MM.1S (cell line): Measurements from ENCODE around the gene CEMIP2.

Experiments
- DNase-seq: peaks from one replicate; pipeline ENCODE4 v3.0.0-alpha.2; 2015
- H2AFZ ChIP-seq: fragments of 300-600 bp; sonication (generic); 2 replicates; pipeline ENCODE4 v1.6.0; 2016; ENCODE audit warnings: antibody characterized with exemption, low read length
- H3F3A ChIP-seq: fragments of 300-600 bp; sonication (generic); 2 replicates; pipeline ENCODE4 v1.6.1; 2016; ENCODE audit warnings: mild to moderate bottlenecking, antibody characterized with exemption, low read length, moderate library complexity, mixed read lengths; ENCODE audit not compliant: insufficient read depth
- H3K27ac ChIP-seq: fragments of 300-600 bp; sonication (generic); 2 replicates; pipeline ENCODE4 v1.5.1; 2016; ENCODE audit warnings: mild to moderate bottlenecking, low read length
- H3K27me3 ChIP-seq: fragments of 300-600 bp; sonication (generic); replicated peaks from 2 replicates; pipeline ENCODE4 v1.6.0; 2016; ENCODE audit warnings: low read length; ENCODE audit not compliant: insufficient read depth
- H3K36me3 ChIP-seq: fragments of 300-600 bp; sonication (generic); replicated peaks from 2 replicates; pipeline ENCODE4 v1.6.1; 2016; ENCODE audit warnings: mild to moderate bottlenecking, low read length, mixed read lengths; ENCODE audit not compliant: insufficient read depth
- H3K4me1 ChIP-seq: fragments of 300-600 bp; sonication (generic); 2 replicates; pipeline ENCODE4 v1.6.1; 2016; ENCODE audit warnings: low read length, mixed read lengths
- H3K4me2 ChIP-seq: fragments of 300-600 bp; sonication (generic); 2 replicates; pipeline ENCODE4 v1.6.0; 2016; ENCODE audit warnings: low read depth, low read length
- H3K4me3 ChIP-seq: fragments of 300-600 bp; sonication (generic); 2 replicates; pipeline ENCODE4 v1.5.1; 2016; ENCODE audit warnings: low read length, mixed read lengths
- H3K79me2 ChIP-seq: fragments of 300-600 bp; sonication (generic); 2 replicates; pipeline ENCODE4 v1.6.1; 2016; ENCODE audit warnings: mixed run types, low read length, mixed read lengths
- H3K9ac ChIP-seq: fragments of 300-600 bp; sonication (generic); 2 replicates; pipeline ENCODE4 v1.6.1; 2016; ENCODE audit warnings: low read length, mixed read lengths
- H3K9me2 ChIP-seq: fragments of 300-600 bp; sonication (generic); replicated peaks from 2 replicates; pipeline ENCODE4 v1.6.1; 2016; ENCODE audit warnings: mild to moderate bottlenecking, low read length, mixed read lengths; ENCODE audit not compliant: insufficient read depth
- H3K9me3 ChIP-seq: fragments of 300-600 bp; sonication (generic); replicated peaks from 2 replicates; pipeline ENCODE4 v1.6.1; 2016; ENCODE audit warnings: mild to moderate bottlenecking, low read length, mixed read lengths; ENCODE audit not compliant: insufficient read depth
- H4K20me1 ChIP-seq: fragments of 300-600 bp; sonication (generic); 2 replicates; pipeline ENCODE4 v1.6.1; 2016; ENCODE audit warnings: mild to moderate bottlenecking, low read length, moderate library complexity, mixed read lengths; ENCODE audit not compliant: insufficient read depth
- EZH2 ChIP-seq: fragments of 300-600 bp; sonication (generic); optimal IDR thresholded peaks from 2 replicates; pipeline ENCODE3; 2017; ENCODE audit warnings: low read depth, mild to moderate bottlenecking, antibody characterized with exemption, low read length, mixed read lengths
- EZH2phosphoT487 ChIP-seq: fragments of 300-600 bp; sonication (generic); IDR thresholded peaks from 2 replicates; pipeline ENCODE4 v1.6.1; 2018; ENCODE audit warnings: antibody characterized with exemption, low read length
- TF ChIP-seq, protein P1 (sequence below): fragments of 300-600 bp; sonication (generic); IDR thresholded peaks from 2 replicates; pipeline ENCODE4 v1.5.1; 2016; ENCODE audit warnings: antibody characterized with exemption, low read length, mixed read lengths

CEMIP2 gene

GRCh38 chr9:71668717-71669116, 99.6 kb downstream of the CEMIP2 start:
- DNase-seq = no peak
- H3K27me3 ChIP-seq = no peaks in the 10 kb centered on the region
- no peak overlapping the region for H3K27ac ChIP-seq
- TF ChIP-seq EZH2 (no peak), EZH2phosphoT487 (no peak)
- TF ChIP-seq, protein P1, sequence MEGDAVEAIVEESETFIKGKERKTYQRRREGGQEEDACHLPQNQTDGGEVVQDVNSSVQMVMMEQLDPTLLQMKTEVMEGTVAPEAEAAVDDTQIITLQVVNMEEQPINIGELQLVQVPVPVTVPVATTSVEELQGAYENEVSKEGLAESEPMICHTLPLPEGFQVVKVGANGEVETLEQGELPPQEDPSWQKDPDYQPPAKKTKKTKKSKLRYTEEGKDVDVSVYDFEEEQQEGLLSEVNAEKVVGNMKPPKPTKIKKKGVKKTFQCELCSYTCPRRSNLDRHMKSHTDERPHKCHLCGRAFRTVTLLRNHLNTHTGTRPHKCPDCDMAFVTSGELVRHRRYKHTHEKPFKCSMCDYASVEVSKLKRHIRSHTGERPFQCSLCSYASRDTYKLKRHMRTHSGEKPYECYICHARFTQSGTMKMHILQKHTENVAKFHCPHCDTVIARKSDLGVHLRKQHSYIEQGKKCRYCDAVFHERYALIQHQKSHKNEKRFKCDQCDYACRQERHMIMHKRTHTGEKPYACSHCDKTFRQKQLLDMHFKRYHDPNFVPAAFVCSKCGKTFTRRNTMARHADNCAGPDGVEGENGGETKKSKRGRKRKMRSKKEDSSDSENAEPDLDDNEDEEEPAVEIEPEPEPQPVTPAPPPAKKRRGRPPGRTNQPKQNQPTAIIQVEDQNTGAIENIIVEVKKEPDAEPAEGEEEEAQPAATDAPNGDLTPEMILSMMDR = no peak
- no peaks in the 10 kb centered on the region for H3F3A ChIP-seq
- no peaks in the 10 kb centered on the region for H3K36me3 ChIP-seq
- H3K9me3 ChIP-seq = no peaks in the 10 kb centered on the region
- no peak overlapping the region for H3K9ac ChIP-seq
- H3K4me3 ChIP-seq = no peak overlapping the region
- H3K4me2 ChIP-seq = no peak overlapping the region
- no peaks in the 10 kb centered on the region for H4K20me1 ChIP-seq
- H3K79me2 ChIP-seq = no peaks in the 10 kb centered on the region
- no peaks in the 10 kb centered on the region for H3K9me2 ChIP-seq
- no peaks in the 10 kb centered on the region for H3K4me1 ChIP-seq
- no peak overlapping the region for H2AFZ ChIP-seq

GRCh38 chr9:71665247-71665646, 103.1 kb downstream of the CEMIP2 start:
- Histone ChIP-seq H3K36me3 (no peaks in the 10 kb centered on the region), H3F3A (no peaks in the 10 kb centered on the region), H3K4me3 (no peak overlapping the region), H4K20me1 (no peaks in the 10 kb centered on the region), H3K79me2 (no peaks in the 10 kb centered on the region), H3K9me2 (no peaks in the 10 kb centered on the region), H3K9me3 (no peaks in the 10 kb centered on the region), H3K27me3 (no peaks in the 10 kb centered on the region), H3K4me1 (no peaks in the 10 kb centered on the region), H3K27ac (no peak overlapping the region), H3K4me2 (no peak overlapping the region), H3K9ac (no peak overlapping the region), H2AFZ (no peak overlapping the region)
- no peak for DNase-seq
- TF ChIP-seq EZH2phosphoT487 (no peak), EZH2 (no peak)
- TF ChIP-seq, protein P1 = no peak

DNA sequence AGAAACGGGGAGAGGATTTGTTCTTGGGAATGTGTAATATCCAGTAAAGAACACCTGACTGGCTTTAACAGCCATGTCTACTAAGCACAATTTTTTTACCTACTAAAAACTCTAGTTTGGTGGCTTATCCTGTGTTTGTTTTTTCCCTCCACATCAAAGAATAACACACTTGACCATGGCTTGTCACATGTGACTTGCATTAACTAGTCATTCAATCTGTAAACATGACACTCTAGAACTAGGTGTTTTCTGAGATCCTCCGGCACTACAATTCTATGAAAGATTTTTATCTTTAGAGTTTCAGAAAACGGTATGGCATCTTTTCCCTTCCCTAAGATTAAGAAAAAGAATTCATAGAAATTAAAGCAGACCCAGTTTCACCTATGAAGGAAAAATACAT, 103.7 kb downstream of the CEMIP2 start:
- Histone ChIP-seq H3K27ac (no peak overlapping the region), H3K9ac (no peak overlapping the region), H3K27me3 (no peaks in the 10 kb centered on the region), H3K4me3 (no peak overlapping the region), H4K20me1 (no peaks in the 10 kb centered on the region), H3K9me3 (no peaks in the 10 kb centered on the region), H3F3A (no peaks in the 10 kb centered on the region), H3K79me2 (no peaks in the 10 kb centered on the region), H3K9me2 (no peaks in the 10 kb centered on the region), H3K36me3 (no peaks in the 10 kb centered on the region), H3K4me1 (no peaks in the 10 kb centered on the region), H2AFZ (no peak overlapping the region), H3K4me2 (no peak overlapping the region)
- no peak for DNase-seq
- TF ChIP-seq EZH2phosphoT487 = no peak
- TF ChIP-seq, protein P1 = no peak
- TF ChIP-seq EZH2 = no peak
